HUES64 (cell line): ENCODE measurements around the gene PPP3R1.

Experiments used
- H3K27ac ChIP-seq: 2 replicates; pipeline ENCODE4 v1.7.0; 2013; ENCODE audit warnings: low read depth, low read length, inconsistent platforms
- H3K27me3 ChIP-seq: 2 replicates; pipeline ENCODE4 v1.6.1; 2013; ENCODE audit warnings: mild to moderate bottlenecking, low read length; ENCODE audit not compliant: insufficient read depth
- H3K36me3 ChIP-seq: 2 replicates; pipeline ENCODE4 v1.6.1; 2013; ENCODE audit warnings: mild to moderate bottlenecking, low read length; ENCODE audit not compliant: insufficient read depth
- H3K4me1 ChIP-seq: 2 replicates; pipeline ENCODE4 v1.6.1; 2013; ENCODE audit warnings: mild to moderate bottlenecking, low read length, moderate library complexity; ENCODE audit not compliant: insufficient read depth
- H3K4me3 ChIP-seq: 2 replicates; pipeline ENCODE4 v1.5.1; 2013; ENCODE audit warnings: mild to moderate bottlenecking, low read length, moderate library complexity
- H3K9ac ChIP-seq: 2 replicates; pipeline ENCODE4 v1.6.1; 2013; ENCODE audit warnings: mild to moderate bottlenecking, low read depth, low read length
- H3K9me3 ChIP-seq: 2 replicates; pipeline ENCODE4 v1.6.1; 2013; ENCODE audit warnings: low read depth, low read length; ENCODE audit not compliant: insufficient read depth
- whole genome bisulfite sequencing: fragments of 150-250, 120-280 bp; methylation state at CpG from one replicate; pipeline ENCODE4 v1.1.7; 2013; ENCODE audit warnings: missing lambda C conversion rate; 5-methylcytosine and 5-hydroxymethylcytosine counted together

The PPP3R1 gene

GRCh38 chr2:68200157-68200787, 52.1 kb downstream of the PPP3R1 start:
- 0 out of 2 replicates have a peak, but pooled peaks cover 7% of the 10 kb centered on the region for H3K4me1 ChIP-seq
- no peak overlapping the region for H3K4me3 ChIP-seq
- H3K27me3 ChIP-seq, result no peaks in the 10 kb centered on the region
- H3K9me3 ChIP-seq, result no peaks in the 10 kb centered on the region
- 89% methylated on average over 4 of the region's 4 CpGs for WGBS
- no peaks in the 10 kb centered on the region for H3K36me3 ChIP-seq
- H3K9ac ChIP-seq, result no peak overlapping the region
- H3K27ac ChIP-seq, result no peak overlapping the region

- Histone ChIP-seq H3K9ac (no peak overlapping the region), H3K36me3 (no peaks in the 10 kb centered on the region), H3K9me3 (no peaks in the 10 kb centered on the region), H3K27me3 (no peaks in the 10 kb centered on the region), H3K4me1 (peaks cover 6% of the 10 kb centered on the region; the same call in 1 of the 2 replicates), H3K4me3 (no peak overlapping the region), H3K27ac (no peak overlapping the region)
- WGBS, result 64% methylated on average over 4 of the region's 4 CpGs
Measured at GRCh38 chr2:68196120-68196716, 56.1 kb downstream of the PPP3R1 start.

- no peaks in the 10 kb centered on the region for H3K9me3 ChIP-seq
- no peak overlapping the region for H3K27ac ChIP-seq
- H3K36me3 ChIP-seq, result no peaks in the 10 kb centered on the region
- H3K4me1 ChIP-seq, result peaks cover 14% of the 10 kb centered on the region; the same call in 1 of the 2 replicates
- H3K4me3 ChIP-seq, result no peak overlapping the region
- no peaks in the 10 kb centered on the region for H3K27me3 ChIP-seq
- H3K9ac ChIP-seq, result no peak overlapping the region
Measured at GRCh38 chr2:68195096-68195495, 57.2 kb downstream of the PPP3R1 start.

- H3K9ac ChIP-seq, result no peak overlapping the region
- no peak overlapping the region for H3K4me3 ChIP-seq
- H3K4me1 ChIP-seq, result peaks cover 14% of the 10 kb centered on the region; the same call in 1 of the 2 replicates
- H3K27ac ChIP-seq, result no peak overlapping the region
- 97% methylated on average over 4 of the region's 4 CpGs for WGBS
- no peaks in the 10 kb centered on the region for H3K36me3 ChIP-seq
- no peaks in the 10 kb centered on the region for H3K9me3 ChIP-seq
- H3K27me3 ChIP-seq, result no peaks in the 10 kb centered on the region
Measured at GRCh38 chr2:68193787-68194372, 58.5 kb downstream of the PPP3R1 start.

GRCh38 chr2:68193144-68193543, 59.2 kb downstream of the PPP3R1 start:
- Histone ChIP-seq H3K36me3 (no peaks in the 10 kb centered on the region), H3K4me3 (no peak overlapping the region), H3K9ac (no peak overlapping the region), H3K27ac (no peak overlapping the region), H3K27me3 (no peaks in the 10 kb centered on the region), H3K9me3 (no peaks in the 10 kb centered on the region), H3K4me1 (peaks cover 14% of the 10 kb centered on the region; the same call in 1 of the 2 replicates)
- WGBS, result 92% methylated on average over 3 of the region's 3 CpGs

- Histone ChIP-seq H3K36me3 (peaks cover 5% of the 10 kb centered on the region), H3K27ac (no peak overlapping the region), H3K4me1 (peaks cover 14% of the 10 kb centered on the region; the same call in 1 of the 2 replicates), H3K9ac (no peak overlapping the region), H3K9me3 (no peaks in the 10 kb centered on the region), H3K4me3 (no peak overlapping the region), H3K27me3 (no peaks in the 10 kb centered on the region)
- 92% methylated on average over 3 of the region's 3 CpGs for WGBS
Measured at GRCh38 chr2:68190991-68191731, 61.2 kb downstream of the PPP3R1 start.

- H3K4me1 ChIP-seq, result peaks cover 14% of the 10 kb centered on the region; the same call in 1 of the 2 replicates
- H3K9me3 ChIP-seq, result no peaks in the 10 kb centered on the region
- no peak overlapping the region for H3K9ac ChIP-seq
- no peaks in the 10 kb centered on the region for H3K27me3 ChIP-seq
- WGBS, result 86% methylated on average over 13 of the region's 15 CpGs
- H3K36me3 ChIP-seq, result peaks cover 10% of the 10 kb centered on the region
- H3K4me3 ChIP-seq, result no peak overlapping the region
- no peak overlapping the region for H3K27ac ChIP-seq
Measured at GRCh38 chr2:68189991-68190784, 62.1 kb downstream of the PPP3R1 start.

GRCh38 chr2:68188831-68189230, 63.5 kb downstream of the PPP3R1 start:
- no peaks in the 10 kb centered on the region for H3K9me3 ChIP-seq
- H3K36me3 ChIP-seq, result peaks cover 19% of the 10 kb centered on the region
- H3K4me3 ChIP-seq, result no peak overlapping the region
- H3K27ac ChIP-seq, result no peak overlapping the region
- H3K9ac ChIP-seq, result no peak overlapping the region
- 97% methylated on average over 5 of the region's 5 CpGs for WGBS
- H3K4me1 ChIP-seq, result peaks cover 10% of the 10 kb centered on the region; the same call in 1 of the 2 replicates
- no peaks in the 10 kb centered on the region for H3K27me3 ChIP-seq

GRCh38 chr2:68187329-68187728, 65.0 kb downstream of the PPP3R1 start:
- Histone ChIP-seq H3K4me3 (no peak overlapping the region), H3K27me3 (no peaks in the 10 kb centered on the region), H3K9ac (no peak overlapping the region), H3K36me3 (peaks cover 32% of the 10 kb centered on the region), H3K9me3 (no peaks in the 10 kb centered on the region), H3K4me1 (0 out of 2 replicates have a peak, but pooled peaks cover 8% of the 10 kb centered on the region), H3K27ac (no peak overlapping the region)
- 89% methylated on average over 1 of the region's 1 CpG for WGBS

- WGBS, result 29% methylated on average over 5 of the region's 5 CpGs
- 0 out of 2 replicates have a peak, but pooled peaks cover 3% of the 10 kb centered on the region for H3K4me1 ChIP-seq
- no peak overlapping the region for H3K4me3 ChIP-seq
- H3K36me3 ChIP-seq, result peaks cover 42% of the 10 kb centered on the region
- no peaks in the 10 kb centered on the region for H3K27me3 ChIP-seq
- no peaks in the 10 kb centered on the region for H3K9me3 ChIP-seq
- H3K27ac ChIP-seq, result no peak overlapping the region
- H3K9ac ChIP-seq, result no peak overlapping the region
Measured at GRCh38 chr2:68185541-68186164, 66.7 kb downstream of the PPP3R1 start.
